Activated T-cell treated with anti-CD3 and anti-CD28 coated beads, Interleukin-2, amount 50 U/mL, for 4 hours (primary cell): ENCODE results near the gene FPGS. TPM values are rescaled to one million over a fixed set of nuclear protein-coding genes. Genes with fewer than 3 reads are reported as not detected.
"Not testable (repeated sequence)": the region's sequence is repeated elsewhere in the genome, so short reads cannot be mapped to it uniquely, and the experiment has no call there.

Experiments
- ATAC-seq, 2 donors: fragments of 200-7000 bp; cut with Tn5 transposase; one replicate each; pipeline ENCODE4 v1.10.0; 2021
- DNase-seq: peaks from one replicate; pipeline ENCODE4 v3.0.0-alpha.2; 2020
- H3K27me3 Mint-ChIP-seq: one replicate; pipeline ENCODE4 v1.8.0; 2021; ENCODE audit warnings: low read depth, mixed read lengths
- H3K36me3 Mint-ChIP-seq: one replicate; pipeline ENCODE4 v1.8.0; 2022; ENCODE audit warnings: mixed read lengths; ENCODE audit not compliant: insufficient read depth
- H3K4me1 Mint-ChIP-seq: one replicate; pipeline ENCODE4 v1.8.0; 2021; ENCODE audit warnings: low read depth, mixed read lengths
- H3K4me3 Mint-ChIP-seq: one replicate; pipeline ENCODE4 v1.8.0; 2021; ENCODE audit warnings: mild to moderate bottlenecking, moderate library complexity, mixed read lengths
- H3K9me3 Mint-ChIP-seq: one replicate; pipeline ENCODE4 v1.8.0; 2021; ENCODE audit warnings: mixed read lengths
- total RNA-seq, 3 donors: library from RNA; stranded (reverse); gene quantifications; one replicate each; pipeline ENCODE4 v1.2.1, GENCODE V29; 2021

FPGS gene
- total RNA-seq, 3 donors from 2014 or later, result 137 to 149 (median 141) TPM

DNA sequence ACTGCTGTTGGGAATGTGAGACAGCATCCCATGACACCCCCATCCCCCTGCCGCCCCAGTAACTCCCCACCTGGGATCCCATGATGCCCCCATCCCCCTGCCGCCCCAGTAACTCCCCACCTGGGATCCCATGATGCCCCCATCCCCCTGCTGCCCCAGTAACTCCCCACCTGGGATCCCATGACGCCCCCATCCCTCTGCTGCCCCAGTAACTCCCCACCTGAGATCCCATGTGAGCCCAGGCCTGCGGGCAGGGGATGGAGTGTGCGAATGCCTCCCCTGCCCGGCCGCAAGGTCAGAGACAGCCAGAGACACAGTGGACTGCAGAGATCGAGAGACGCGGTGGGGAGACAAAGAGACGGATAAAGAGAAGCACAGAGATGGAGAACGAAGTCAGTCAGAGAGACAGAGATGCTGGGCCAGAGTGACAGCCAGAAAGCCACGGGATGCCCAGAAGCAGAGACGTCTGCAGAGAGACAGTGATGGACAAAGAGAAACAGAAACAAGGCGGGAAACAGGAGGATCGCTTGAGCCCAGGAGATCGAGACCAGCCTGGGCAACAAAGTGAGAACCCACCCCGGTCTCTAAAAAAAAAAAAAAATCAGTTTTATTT, 25.2 kb upstream of the FPGS start:
- ATAC-seq (no peak), DNase-seq (no peak)
- peaks cover 6% of the 10 kb centered on the region for H3K36me3 Mint-ChIP-seq
- H3K9me3 Mint-ChIP-seq, result no peaks in the 10 kb centered on the region
- H3K4me1 Mint-ChIP-seq, result peaks cover 58% of the 10 kb centered on the region
- peak overlapping the region; percentile 96 for H3K4me3 Mint-ChIP-seq
- no peaks in the 10 kb centered on the region for H3K27me3 Mint-ChIP-seq

DNA sequence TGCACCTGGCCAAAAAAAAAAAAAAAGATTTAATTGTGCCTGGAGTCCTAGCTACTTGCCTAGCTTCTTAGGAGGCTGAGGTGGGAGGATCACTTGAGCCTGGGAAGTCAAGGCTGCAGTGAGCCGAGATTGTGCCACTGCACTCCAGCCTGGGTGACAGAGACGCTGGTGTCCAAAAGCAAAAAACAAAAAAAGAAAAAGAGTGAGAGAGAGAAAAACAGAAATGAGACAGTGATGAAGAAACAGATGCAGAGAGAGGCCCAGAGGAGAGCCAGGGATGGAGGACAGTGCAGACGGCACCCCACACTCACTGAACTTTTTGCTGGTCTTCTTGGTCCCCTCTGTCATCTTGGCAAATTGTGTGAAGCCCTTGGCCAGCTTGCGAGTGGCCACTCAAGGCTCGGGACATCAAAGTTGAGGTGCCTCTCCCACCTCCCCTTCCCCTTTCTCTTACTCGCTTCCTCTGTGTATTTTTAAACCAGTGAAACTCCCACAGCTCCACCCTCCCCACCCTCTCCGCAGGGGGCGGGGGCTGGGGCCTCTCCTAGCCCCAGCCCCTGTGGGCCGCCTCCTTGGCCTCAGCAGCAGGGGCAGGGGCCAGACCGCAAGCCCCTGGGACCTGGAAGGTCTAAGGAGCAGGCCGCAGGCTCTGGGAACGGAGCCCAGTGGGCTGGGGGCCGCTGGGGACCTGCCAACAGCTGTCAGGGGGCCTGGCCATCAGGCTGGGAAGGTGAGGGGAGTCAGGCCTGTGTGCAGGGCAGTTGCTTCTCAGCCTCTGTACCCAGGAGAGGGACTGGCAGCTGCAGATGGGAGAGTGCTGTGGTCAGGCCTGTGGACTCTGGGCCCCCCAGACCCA, 24.2 kb upstream of the FPGS start, which contains the start of gene SH2D3C:
Gene SH2D3C, minus strand, starts transcription at position 387 of the 856 bp plus-strand sequence. Its CDS starts 39 bp downstream, at position 348.
- peak within 1 kb of the TSS; percentile 96 for H3K4me3 Mint-ChIP-seq

DNA sequence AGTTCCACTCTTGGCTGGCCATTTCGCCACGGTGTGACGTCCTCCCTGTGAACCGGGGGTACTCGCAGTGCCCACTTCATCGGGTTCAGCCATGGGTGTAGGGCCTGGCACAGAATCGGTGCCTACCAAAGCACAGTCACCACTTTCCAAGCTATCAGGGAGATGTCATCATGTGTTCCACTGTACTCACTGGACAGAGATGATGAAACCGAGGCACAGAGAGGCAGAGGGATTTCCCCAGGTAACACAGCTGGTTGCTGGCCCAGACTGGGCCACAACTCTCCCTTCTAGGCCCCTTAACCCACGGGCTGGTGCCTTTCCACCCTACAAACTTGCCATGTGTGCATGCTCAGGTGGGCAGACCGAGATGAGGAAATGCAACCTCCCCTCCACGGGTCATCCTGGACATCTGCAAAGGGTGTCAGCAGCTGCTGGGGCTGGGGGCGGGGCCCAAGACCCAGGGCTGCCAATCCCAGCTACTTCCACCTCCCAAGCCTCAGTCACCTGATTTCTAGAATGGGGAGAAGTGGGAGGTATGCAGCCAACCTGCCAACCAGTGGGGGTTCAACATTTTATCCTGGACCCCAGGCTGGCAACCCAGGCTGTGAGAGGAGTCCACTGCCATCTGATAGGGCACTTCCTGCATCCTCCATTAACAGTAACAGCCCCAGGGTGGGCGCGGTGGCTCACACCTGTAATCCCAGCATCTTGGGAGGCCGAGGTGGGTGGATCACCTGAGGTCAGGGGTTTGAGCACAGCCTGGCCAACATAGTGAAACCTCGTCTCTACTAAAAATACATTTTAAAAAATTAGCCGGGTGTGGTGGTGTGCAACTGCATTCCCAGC, 23.3 kb upstream of the FPGS start:
- Mint-ChIP-seq H3K27me3 (no peaks in the 10 kb centered on the region), H3K36me3 (peaks cover under 1% of the 10 kb centered on the region), H3K4me1 (peaks cover 66% of the 10 kb centered on the region), H3K9me3 (no peaks in the 10 kb centered on the region), H3K4me3 (peak overlapping the region; percentile 96)
- ATAC-seq (peak; percentile 64 to 65), DNase-seq (peak; percentile 60)

More for the DNA sequence above, 24.2 kb upstream of the FPGS start, which contains the start of gene SH2D3C:
- ATAC-seq, result peak; percentile 38 to 47
- Mint-ChIP-seq H3K9me3 (no peaks in the 10 kb centered on the region), H3K36me3 (peaks cover 6% of the 10 kb centered on the region), H3K27me3 (no peaks in the 10 kb centered on the region), H3K4me1 (peaks cover 63% of the 10 kb centered on the region)
- peak; percentile 36 for DNase-seq

DNA sequence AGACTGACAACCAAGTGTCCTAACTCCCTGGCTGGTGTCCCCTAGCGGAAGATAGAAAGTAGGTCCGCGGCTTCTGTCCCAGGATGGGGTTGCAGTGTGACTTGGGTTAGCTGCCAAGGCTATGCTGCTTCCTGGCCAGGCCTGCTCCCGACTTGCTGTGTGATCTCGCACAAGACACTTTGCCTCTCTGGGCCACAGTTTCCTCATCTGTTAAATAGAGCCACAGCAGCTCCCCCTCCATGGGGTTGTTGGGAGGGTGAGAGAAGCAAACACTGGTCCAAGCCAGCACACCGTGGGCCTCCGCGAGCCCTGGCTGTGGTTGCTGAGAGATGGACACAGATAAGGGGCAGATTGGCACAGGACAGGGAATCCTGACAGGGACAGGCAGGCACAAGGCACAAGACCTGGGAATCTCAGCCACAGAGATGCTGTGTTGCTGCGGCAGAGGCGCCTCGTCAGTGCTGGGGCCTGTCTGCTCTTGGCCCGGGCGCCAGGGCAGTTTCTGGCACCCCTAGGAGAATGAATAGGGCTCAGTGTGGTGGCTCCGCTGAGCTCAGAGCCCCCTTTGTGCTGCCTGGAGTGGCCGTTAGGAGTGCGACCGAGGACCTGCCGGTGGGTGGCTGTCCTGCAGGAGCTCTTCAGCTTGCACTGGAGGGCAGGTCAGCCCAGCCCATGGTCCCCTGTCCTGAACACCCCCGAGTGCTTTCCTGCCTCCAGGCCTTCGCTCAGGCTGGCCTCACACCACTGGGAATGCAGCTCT, 22.4 kb upstream of the FPGS start:
- Mint-ChIP-seq H3K4me1 (peaks cover 71% of the 10 kb centered on the region), H3K4me3 (no peak overlapping the region), H3K36me3 (no peaks in the 10 kb centered on the region), H3K27me3 (no peaks in the 10 kb centered on the region), H3K9me3 (no peaks in the 10 kb centered on the region)
- DNase-seq, result no peak
- ATAC-seq, result no peak

DNA sequence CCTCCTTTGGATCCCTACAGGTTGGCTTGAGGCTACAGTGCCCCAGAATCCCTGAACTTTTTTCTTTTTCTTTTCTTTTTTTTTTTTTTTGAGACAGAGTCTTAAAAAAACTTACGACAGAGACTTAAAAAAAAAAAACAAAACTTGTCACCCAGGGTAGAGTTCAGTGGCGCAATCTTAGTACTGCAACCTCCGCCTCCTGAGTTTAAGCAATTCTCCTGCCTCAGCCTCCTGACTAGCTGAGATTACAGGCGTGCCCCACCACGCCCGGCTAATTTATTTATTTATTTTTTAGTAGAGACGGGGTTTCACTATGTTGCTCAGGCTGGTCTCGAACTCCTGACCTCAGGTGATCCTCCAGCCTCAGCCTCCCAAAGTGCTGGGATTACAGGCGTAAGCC, 21.8 kb upstream of the FPGS start:
- not testable (repeated sequence) for H3K4me3 Mint-ChIP-seq, ATAC-seq

DNA sequence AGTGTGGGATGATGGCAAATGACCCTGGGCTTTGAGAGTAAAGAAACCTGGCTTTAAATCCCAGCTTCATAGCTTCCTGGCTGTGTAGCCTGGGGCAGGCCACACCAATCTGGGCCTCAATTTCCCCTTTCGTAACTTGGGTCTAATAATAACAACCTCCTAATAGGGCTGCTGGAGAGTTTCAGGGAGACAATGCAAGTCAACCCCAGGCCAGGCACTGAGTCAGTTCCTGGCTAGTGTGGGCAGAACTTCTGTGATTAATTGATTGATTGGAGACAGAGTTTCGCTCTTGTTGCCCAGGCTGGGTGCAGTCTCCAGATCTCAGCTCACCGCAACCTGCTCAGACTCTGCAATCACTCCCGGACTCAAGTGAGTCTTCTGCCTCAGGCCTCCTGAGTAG, 20.9 kb upstream of the FPGS start:
- DNase-seq (no peak), ATAC-seq (no peak)
- H3K27me3 Mint-ChIP-seq, result no peaks in the 10 kb centered on the region
- peak overlapping the region; percentile 45 for H3K4me3 Mint-ChIP-seq
- peaks cover 66% of the 10 kb centered on the region for H3K4me1 Mint-ChIP-seq
- no peaks in the 10 kb centered on the region for H3K9me3 Mint-ChIP-seq
- peaks cover 4% of the 10 kb centered on the region for H3K36me3 Mint-ChIP-seq

More for the DNA sequence above, 21.8 kb upstream of the FPGS start:
- peaks cover 71% of the 10 kb centered on the region for H3K4me1 Mint-ChIP-seq
- H3K9me3 Mint-ChIP-seq, H3K36me3 Mint-ChIP-seq, H3K27me3 Mint-ChIP-seq, DNase-seq: not testable (repeated sequence)

DNA sequence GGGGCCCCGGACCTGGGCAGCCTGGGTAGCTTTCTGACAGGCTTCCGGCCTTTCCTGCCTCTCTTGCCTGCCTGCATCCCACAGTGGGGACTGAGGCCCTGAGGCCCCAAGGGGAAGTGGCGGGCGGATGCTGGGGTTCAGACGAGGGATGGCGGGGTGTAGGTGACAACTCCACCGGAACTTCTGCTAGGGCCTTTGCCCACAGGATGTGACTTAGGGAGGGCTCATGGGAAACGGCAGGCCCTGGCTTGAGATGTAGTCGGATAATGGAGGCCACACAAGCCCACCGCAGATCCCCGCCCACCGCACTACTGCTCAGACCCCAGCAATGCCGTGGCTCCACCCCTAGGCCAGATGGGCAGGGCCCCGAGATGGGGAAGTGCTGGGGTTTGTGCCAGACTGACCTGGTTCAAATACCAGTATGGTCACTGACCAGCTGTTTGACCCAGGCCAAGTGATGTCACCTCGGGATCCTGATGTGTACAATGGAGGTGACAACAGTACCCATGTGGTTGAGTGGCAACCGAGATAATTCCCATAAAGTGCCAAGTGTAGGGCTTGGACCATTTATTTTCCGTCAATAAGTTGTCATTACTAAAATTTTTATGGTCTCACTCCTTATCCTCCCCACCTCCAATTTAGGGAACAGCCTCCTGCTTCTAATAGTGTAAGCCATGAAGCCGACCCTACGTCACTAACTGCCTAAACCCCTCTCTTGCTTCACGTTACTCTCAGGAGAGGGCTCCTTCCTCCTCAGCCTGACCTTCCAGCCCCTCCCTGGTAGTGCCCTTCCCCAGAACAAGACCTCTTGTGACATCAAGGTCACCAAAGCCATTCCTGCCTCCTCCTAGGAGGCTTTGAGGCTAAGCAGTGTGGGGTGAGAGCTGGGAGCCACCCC, 19.3 kb upstream of the FPGS start:
- H3K4me3 Mint-ChIP-seq, result peak overlapping the region; percentile 73
- H3K36me3 Mint-ChIP-seq, result peaks cover 13% of the 10 kb centered on the region
- no peaks in the 10 kb centered on the region for H3K27me3 Mint-ChIP-seq
- no peaks in the 10 kb centered on the region for H3K9me3 Mint-ChIP-seq
- DNase-seq, result peak; percentile 45
- H3K4me1 Mint-ChIP-seq, result peaks cover 72% of the 10 kb centered on the region
- peak in 1 of 2 donors; percentile 2 for ATAC-seq

DNA sequence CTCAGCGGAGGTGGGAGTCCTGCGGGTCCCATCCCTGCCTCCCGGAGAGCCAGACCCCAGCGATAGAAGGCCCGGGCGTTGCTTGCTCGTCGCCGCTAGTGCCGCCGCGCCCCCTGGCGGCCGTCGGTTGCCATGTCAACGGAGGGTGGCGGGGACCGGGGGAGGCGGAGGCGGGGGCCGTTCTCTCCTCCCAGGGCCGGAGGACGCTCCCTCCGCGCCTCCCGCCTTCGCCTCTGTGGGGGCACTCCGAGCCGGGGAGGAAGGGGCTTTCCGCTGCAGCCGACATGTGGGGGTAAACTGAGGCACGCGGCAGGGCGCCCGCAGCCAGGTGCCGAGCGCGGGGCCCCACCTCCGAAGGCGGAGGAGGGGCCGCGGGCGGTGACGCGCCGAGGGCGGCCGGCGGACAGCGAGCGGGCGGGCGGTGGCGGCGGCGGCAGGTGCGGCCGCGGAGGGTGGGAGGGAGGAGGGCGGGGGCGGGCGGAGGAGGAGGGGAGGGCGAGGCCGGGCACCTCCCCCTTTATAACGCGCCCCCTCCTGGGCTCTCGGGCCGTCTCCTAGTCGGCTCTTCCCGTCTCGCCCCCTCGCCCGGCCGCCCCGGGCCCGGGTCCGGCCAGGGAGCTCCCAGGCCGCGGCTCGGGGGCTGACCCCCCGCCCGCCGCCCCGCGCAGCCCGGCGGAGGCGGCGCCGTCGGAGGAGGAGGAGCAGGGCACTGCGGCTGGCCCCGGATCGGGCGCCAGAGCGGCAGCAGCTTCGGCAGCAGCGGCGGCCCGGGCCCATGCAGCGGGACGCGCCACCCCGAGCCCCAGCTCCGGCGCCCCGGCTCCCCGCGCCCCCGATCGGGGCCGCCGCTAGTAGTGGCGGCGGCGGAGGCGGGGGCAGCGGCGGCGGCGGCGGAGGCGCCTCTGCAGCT, 17.4 kb upstream of the FPGS start:
- peak; percentile 57 to 61 for ATAC-seq
- peaks cover 75% of the 10 kb centered on the region for H3K4me1 Mint-ChIP-seq
- H3K9me3 Mint-ChIP-seq, result no peaks in the 10 kb centered on the region
- H3K36me3 Mint-ChIP-seq, result peaks cover 29% of the 10 kb centered on the region
- H3K4me3 Mint-ChIP-seq, result peak overlapping the region; percentile 95
- DNase-seq, result peak; percentile 87
- H3K27me3 Mint-ChIP-seq, result no peaks in the 10 kb centered on the region

DNA sequence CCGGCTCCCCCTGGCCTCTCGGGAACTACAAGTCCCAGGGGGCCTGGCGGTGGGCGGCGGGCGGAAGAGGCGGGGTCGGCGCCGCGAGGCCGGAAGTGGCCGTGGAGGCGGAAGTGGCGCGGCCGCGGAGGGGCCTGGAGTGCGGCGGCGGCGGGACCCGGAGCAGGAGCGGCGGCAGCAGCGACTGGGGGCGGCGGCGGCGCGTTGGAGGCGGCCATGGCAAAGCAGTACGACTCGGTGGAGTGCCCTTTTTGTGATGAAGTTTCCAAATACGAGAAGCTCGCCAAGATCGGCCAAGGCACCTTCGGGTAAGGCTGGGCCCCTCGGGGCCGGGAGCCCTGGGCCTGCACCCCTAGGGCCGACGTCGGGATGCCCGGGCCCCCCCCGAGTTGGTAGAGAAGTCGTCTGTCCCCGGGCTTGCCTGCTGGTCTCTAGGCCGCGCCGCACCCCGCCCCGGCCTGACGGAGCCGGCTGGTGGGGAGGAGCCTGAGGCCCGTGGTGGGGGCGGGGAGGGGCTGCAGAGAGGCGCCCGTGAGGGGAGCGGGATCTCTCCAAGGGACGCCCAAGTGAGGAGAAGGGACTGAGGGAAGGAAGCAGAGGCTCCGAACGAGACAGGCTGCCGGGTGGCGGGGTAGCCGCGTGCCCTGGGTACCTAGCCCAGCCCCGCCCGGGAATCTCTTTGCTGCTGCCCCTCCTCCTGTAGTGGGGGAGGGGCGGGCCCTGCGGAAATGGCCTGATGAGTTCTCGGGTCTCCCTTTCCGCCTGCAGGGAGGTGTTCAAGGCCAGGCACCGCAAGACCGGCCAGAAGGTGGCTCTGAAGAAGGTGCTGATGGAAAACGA, 16.5 kb upstream of the FPGS start, which contains the start of gene CDK9:
Gene CDK9, plus strand, starts transcription at position 102 of the 840 bp plus-strand sequence. Its CDS starts 115 bp downstream, at position 217.
- DNase-seq, result peak; percentile 91
- ATAC-seq, result peak; percentile 73 to 77
- Mint-ChIP-seq H3K27me3 (no peaks in the 10 kb centered on the region), H3K9me3 (no peaks in the 10 kb centered on the region), H3K36me3 (peaks cover 31% of the 10 kb centered on the region), H3K4me1 (peaks cover 72% of the 10 kb centered on the region), H3K4me3 (peak within 1 kb of the TSS; percentile 95)

DNA sequence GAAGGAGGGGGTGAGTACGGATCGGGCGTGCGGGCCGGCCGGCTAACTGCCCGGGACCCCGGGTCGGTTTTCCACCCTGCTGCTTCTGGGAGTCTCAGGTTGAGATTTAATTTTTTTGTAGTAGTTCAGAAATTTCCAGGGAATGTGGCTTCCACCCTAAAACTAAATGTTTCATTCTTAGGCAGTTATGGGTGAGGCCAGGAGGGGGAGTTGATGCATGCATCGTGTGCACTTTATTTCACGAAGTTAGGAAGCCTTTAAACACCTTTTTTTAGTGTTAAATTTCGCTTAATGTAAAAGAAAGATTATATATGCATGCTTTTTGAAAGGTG, 15.9 kb upstream of the FPGS start:
- Mint-ChIP-seq H3K27me3 (no peaks in the 10 kb centered on the region), H3K9me3 (no peaks in the 10 kb centered on the region), H3K4me3 (peak overlapping the region; percentile 95), H3K36me3 (peaks cover 31% of the 10 kb centered on the region), H3K4me1 (peaks cover 66% of the 10 kb centered on the region)
- DNase-seq (no peak), ATAC-seq (no peak)

DNA sequence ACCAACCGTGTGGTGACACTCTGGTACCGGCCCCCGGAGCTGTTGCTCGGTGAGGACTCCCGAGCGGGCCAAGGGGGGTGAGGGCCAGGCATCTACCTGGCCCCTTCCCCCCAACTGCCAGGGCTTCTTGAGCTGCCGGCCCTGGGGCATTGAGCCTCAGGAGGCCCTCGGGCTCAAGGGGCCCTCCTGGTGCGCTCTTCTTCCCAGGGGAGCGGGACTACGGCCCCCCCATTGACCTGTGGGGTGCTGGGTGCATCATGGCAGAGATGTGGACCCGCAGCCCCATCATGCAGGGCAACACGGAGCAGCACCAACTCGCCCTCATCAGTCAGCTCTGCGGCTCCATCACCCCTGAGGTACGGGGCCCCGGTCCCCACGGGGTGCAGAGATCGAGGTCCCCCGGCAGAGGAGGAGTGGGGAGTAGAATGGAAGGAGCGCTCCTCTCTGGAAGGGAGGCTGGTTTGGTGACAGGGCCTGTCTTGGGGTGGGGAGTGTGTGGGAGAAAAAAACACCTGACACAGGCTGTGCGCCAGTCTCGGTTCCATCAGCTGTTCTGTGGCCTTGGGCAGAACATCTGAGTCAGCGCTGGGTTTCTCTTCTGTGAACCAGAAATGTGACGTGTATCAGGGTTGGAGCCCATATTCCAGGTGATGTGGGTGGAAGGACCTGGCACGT, 14.2 kb upstream of the FPGS start:
- Mint-ChIP-seq H3K9me3 (no peaks in the 10 kb centered on the region), H3K4me3 (peak overlapping the region; percentile 35), H3K27me3 (no peaks in the 10 kb centered on the region), H3K36me3 (peaks cover 38% of the 10 kb centered on the region), H3K4me1 (peaks cover 56% of the 10 kb centered on the region)
- ATAC-seq, result peak; percentile 8 to 22
- no peak for DNase-seq
